Muscle of arm (tissue), 12 donors: ENCODE results near the gene P2RY2. TPM values are rescaled to one million over a fixed set of nuclear protein-coding genes. Genes with fewer than 3 reads are reported as not detected.

ENCODE experiments used
- DNase-seq: peaks from one replicate; pipeline ENCODE4 v3.0.0-alpha.2; 2013
- polyA plus RNA-seq, 12 donors: library from polyadenylated mRNA; unstranded; fragments of 120-200 nt; gene quantifications; one replicate each; pipeline ENCODE4 v1.2.1, GENCODE V29; 2013; ENCODE audit not compliant: insufficient read length in 12 of 12

Gene P2RY2
- polyA plus RNA-seq, 12 donors, result 0.52 to 4.1 (median 2.0) TPM; not detected in 2

- DNase-seq, result no peak
These were observed 63.9 kb downstream of the P2RY2 start for GRCh38 chr11:73281796-73282660.

- DNase-seq, result no peak
These were observed 65.4 kb downstream of the P2RY2 start for GRCh38 chr11:73283276-73284000.

- DNase-seq, result no peak
These were observed 66.0 kb downstream of the P2RY2 start for GRCh38 chr11:73284106-73284505.

- DNase-seq, result no peak
These were observed 67.6 kb downstream of the P2RY2 start for GRCh38 chr11:73285721-73286120.

Other genes starting within 250 kb of the P2RY2 start
- gene FCHSD2, start 76.0 kb upstream of the P2RY2 start, polyA plus RNA-seq, result 10 to 100 TPM in 11 of 12 donors, not detected in 1; 18.8 to 37.6 (median 30.9) TPM
- gene P2RY6, start 54.1 kb downstream of the P2RY2 start, polyA plus RNA-seq, result 10 to 100 TPM in 1 of 12 donors, 1 to 10 TPM in 10, not detected in 1; 1.0 to 11.7 (median 1.9) TPM
- 10 to 100 TPM in 11 of 12 donors, not detected in 1; 36.2 to 55.1 (median 44.6) TPM for gene ARHGEF17, start 90.0 kb downstream of the P2RY2 start, polyA plus RNA-seq
- gene RELT, start 158.1 kb downstream of the P2RY2 start, polyA plus RNA-seq, result 1 to 10 TPM in 11 of 12 donors, not detected in 1; 2.0 to 9.7 (median 2.9) TPM